ENCODE results near the gene CA11. TPM values are rescaled to one million over a fixed set of nuclear protein-coding genes. Genes with fewer than 3 reads are reported as not detected.

The CA11 gene
- total and polyA plus RNA-seq, 2 experiments from 2014 or later: 15.6 to 26.3 TPM

GRCh38 chr19:48645620-48646000 lies 377 bp downstream of the CA11 start:
- no peaks in the 10 kb centered on the region for H3K36me3 ChIP-seq
- no peak for TF ChIP-seq CTCF (IDR thresholded peaks at IDR 0.05; ENCODE audit: low read depth, low read length)
- no peaks in the 10 kb centered on the region for H3K4me1 ChIP-seq (ENCODE audit: low read depth)
- peak overlapping the region; percentile 45 for H3K4me3 ChIP-seq
- peak in 1 of 2 donors; percentile 10 for DNase-seq (ENCODE audit: low read depth in 1 of 2, low spot score in 1 of 2)
- no peaks in the 10 kb centered on the region for H3K9me3 ChIP-seq (ENCODE audit: low read depth)
- peak overlapping the region; percentile 26 for H3K27ac ChIP-seq
- H3K27me3 ChIP-seq: no peaks in the 10 kb centered on the region

- Histone ChIP-seq H3K4me1 (ENCODE audit: low read depth) (no peaks in the 10 kb centered on the region), H3K36me3 (no peaks in the 10 kb centered on the region), H3K27me3 (no peaks in the 10 kb centered on the region), H3K4me3 (peak overlapping the region; percentile 45), H3K27ac (no peak overlapping the region), H3K9me3 (ENCODE audit: low read depth) (no peaks in the 10 kb centered on the region)
- DNase-seq (ENCODE audit: low read depth in 1 of 2, low spot score in 1 of 2): peak; percentile 84 to 86
- no peak for TF ChIP-seq CTCF (IDR thresholded peaks at IDR 0.05; ENCODE audit: low read depth, low read length)
Measured at GRCh38 chr19:48644839-48645619, 958 bp downstream of the CA11 start.

GRCh38 chr19:48644355-48644754 lies 1.6 kb downstream of the CA11 start:
- no peak overlapping the region for H3K27ac ChIP-seq
- no peak for TF ChIP-seq CTCF (IDR thresholded peaks at IDR 0.05; ENCODE audit: low read depth, low read length)
- H3K4me1 ChIP-seq (ENCODE audit: low read depth): no peaks in the 10 kb centered on the region
- no peak for DNase-seq (ENCODE audit: low read depth in 1 of 2, low spot score in 1 of 2)
- no peaks in the 10 kb centered on the region for H3K9me3 ChIP-seq (ENCODE audit: low read depth)
- no peak overlapping the region for H3K4me3 ChIP-seq
- no peaks in the 10 kb centered on the region for H3K27me3 ChIP-seq
- H3K36me3 ChIP-seq: no peaks in the 10 kb centered on the region

GRCh38 chr19:48642862-48643261 lies 3.1 kb downstream of the CA11 start:
- Histone ChIP-seq H3K27ac (no peak overlapping the region), H3K9me3 (ENCODE audit: low read depth) (no peaks in the 10 kb centered on the region), H3K27me3 (no peaks in the 10 kb centered on the region), H3K4me1 (ENCODE audit: low read depth) (peaks cover 4% of the 10 kb centered on the region), H3K36me3 (no peaks in the 10 kb centered on the region), H3K4me3 (no peak overlapping the region)
- TF ChIP-seq CTCF (IDR thresholded peaks at IDR 0.05; ENCODE audit: low read depth, low read length): no peak
- no peak for DNase-seq (ENCODE audit: low read depth in 1 of 2, low spot score in 1 of 2)

- no peak for TF ChIP-seq CTCF (IDR thresholded peaks at IDR 0.05; ENCODE audit: low read depth, low read length)
- H3K4me3 ChIP-seq: no peak overlapping the region
Measured at GRCh38 chr19:48641850-48642249, 4.1 kb downstream of the CA11 start.

More at GRCh38 chr19:48641850-48642249, 4.1 kb downstream of the CA11 start:
- no peaks in the 10 kb centered on the region for H3K9me3 ChIP-seq (ENCODE audit: low read depth)
- no peak overlapping the region for H3K27ac ChIP-seq
- peaks cover 4% of the 10 kb centered on the region for H3K4me1 ChIP-seq (ENCODE audit: low read depth)
- DNase-seq (ENCODE audit: low read depth in 1 of 2, low spot score in 1 of 2): no peak
- no peaks in the 10 kb centered on the region for H3K36me3 ChIP-seq
- no peaks in the 10 kb centered on the region for H3K27me3 ChIP-seq
